ENCODE data around the gene CLDN14. TPM values are rescaled to one million over a fixed set of nuclear protein-coding genes. Genes with fewer than 3 reads are reported as not detected.

The CLDN14 gene
- total and polyA plus RNA-seq, 12 donors, result 0.22 TPM; not detected in 11

DNA sequence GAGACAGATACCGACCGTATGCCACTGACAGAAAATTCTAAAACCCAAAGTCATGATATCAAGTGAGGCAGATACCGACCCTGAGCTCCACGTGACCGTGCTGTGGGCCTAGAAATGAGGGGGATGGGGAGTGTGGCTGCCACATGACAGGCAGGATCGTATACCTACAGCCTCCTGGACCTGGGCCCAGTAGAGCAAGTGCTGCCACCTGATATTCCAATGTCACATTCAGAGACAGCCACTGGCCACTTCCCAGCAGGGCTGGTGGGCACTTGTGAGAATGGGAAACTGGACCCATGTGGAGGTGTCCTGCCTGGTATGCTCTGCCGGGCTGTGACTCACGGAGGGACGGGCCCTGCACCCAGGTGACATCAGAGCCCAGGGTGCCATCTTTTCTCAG is 44.6 kb upstream of the CLDN14 start:
- TF ChIP-seq POLR2A (IDR thresholded peaks at IDR 0.05) (no peak), CTCF (IDR thresholded peaks at IDR 0.05) (no peak)
- H3K4me3 ChIP-seq, result no peak overlapping the region
- 70 to 87% (median 77%) methylated on average over 5 to 9 of the region's 9 CpGs for WGBS, 4 donors
- H3K27me3 ChIP-seq, result peaks cover 3% of the 10 kb centered on the region
- no peak for DNase-seq
- H3K27ac ChIP-seq, result no peak overlapping the region
- no peaks in the 10 kb centered on the region for H3K9me3 ChIP-seq (replicated peaks in 1 of 3)
- intact Hi-C loops (cut with DNase I), result no loop called here
- H3K36me3 ChIP-seq (replicated peaks in 1 of 2), result no peaks in the 10 kb centered on the region
- H3K4me1 ChIP-seq (replicated peaks in 1 of 2), result no peaks in the 10 kb centered on the region

DNA sequence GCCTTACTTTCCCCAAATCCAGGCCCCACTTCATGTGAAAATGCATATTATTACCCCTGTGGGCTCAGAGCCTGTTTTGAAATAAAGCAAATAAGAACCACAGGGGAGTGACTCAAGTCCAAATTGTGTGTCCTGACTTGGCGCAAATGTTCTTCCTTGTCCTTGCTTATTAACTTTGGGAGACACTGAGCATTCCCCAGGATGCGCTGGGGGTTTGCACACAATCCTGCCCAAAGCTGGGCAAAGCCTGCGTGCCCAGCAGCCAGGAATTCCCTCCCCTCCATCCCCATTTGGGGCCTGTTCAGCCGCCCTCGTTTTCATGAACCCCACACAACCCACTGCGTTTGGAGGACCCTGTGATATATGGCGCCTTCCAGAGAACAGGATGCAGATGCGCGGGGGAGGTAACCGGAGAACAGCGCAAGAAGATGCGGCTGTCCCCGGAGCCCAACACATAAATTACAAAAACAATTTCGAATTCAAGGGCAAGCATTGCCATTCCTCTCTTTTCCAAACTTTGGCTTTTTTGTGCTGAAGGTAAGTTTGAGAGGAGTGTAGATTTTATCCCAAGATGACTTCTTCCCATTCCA is 42.4 kb upstream of the CLDN14 start:
- Histone ChIP-seq H3K4me3 (no peak overlapping the region), H3K27me3 (peaks cover 3% of the 10 kb centered on the region), H3K9me3 (replicated peaks in 1 of 3) (no peaks in the 10 kb centered on the region), H3K36me3 (replicated peaks in 1 of 2) (no peaks in the 10 kb centered on the region), H3K27ac (no peak overlapping the region), H3K4me1 (replicated peaks in 1 of 2) (no peaks in the 10 kb centered on the region)
- intact Hi-C loops (cut with DNase I), result no loop called here
- WGBS, 4 donors, result 51 to 63% (median 54%) methylated on average over 14 of the region's 14 CpGs
- TF ChIP-seq CTCF (IDR thresholded peaks at IDR 0.05), result no peak
- TF ChIP-seq POLR2A (IDR thresholded peaks at IDR 0.05), result no peak
- no peak for DNase-seq

DNA sequence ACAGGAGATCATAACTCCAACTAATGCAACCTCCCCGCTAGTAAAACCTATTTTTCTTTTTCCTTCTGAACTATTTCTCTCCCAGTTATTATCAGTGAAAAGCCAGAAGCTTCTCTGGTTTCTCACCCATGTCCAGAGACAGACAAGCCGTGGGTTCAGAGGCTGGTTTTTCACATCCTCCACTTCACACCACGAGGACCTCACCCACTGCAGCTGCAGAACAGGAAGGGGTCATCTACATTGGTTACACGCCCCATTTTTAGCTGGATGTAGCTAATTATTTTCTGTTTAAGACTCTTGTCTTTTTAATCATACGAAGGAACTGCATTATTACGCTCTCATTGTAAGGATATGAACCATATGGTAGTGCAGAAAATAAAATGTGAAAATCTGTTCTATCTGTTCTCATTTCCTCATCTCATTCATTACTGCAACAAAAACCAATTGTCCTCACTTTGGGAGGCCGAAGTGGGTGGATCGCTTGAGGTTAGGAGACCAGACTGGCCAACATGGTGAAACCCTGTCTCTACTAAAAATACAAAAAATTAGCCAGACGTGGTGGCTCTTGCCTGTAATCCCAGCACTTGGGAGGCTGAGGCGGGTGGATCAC is 39.1 kb upstream of the CLDN14 start:
- Histone ChIP-seq H3K36me3 (replicated peaks in 1 of 2) (no peaks in the 10 kb centered on the region), H3K4me1 (replicated peaks in 1 of 2) (no peaks in the 10 kb centered on the region), H3K4me3 (no peak overlapping the region), H3K9me3 (replicated peaks in 1 of 3) (no peaks in the 10 kb centered on the region), H3K27me3 (peaks cover 3% of the 10 kb centered on the region), H3K27ac (no peak overlapping the region)
- intact Hi-C loops (cut with DNase I), result no loop called here
- TF ChIP-seq POLR2A (IDR thresholded peaks at IDR 0.05) (no peak), CTCF (IDR thresholded peaks at IDR 0.05) (no peak)
- WGBS, 4 donors, result 68 to 75% (median 72%) methylated on average over 10 of the region's 10 CpGs
- DNase-seq, result no peak

DNA sequence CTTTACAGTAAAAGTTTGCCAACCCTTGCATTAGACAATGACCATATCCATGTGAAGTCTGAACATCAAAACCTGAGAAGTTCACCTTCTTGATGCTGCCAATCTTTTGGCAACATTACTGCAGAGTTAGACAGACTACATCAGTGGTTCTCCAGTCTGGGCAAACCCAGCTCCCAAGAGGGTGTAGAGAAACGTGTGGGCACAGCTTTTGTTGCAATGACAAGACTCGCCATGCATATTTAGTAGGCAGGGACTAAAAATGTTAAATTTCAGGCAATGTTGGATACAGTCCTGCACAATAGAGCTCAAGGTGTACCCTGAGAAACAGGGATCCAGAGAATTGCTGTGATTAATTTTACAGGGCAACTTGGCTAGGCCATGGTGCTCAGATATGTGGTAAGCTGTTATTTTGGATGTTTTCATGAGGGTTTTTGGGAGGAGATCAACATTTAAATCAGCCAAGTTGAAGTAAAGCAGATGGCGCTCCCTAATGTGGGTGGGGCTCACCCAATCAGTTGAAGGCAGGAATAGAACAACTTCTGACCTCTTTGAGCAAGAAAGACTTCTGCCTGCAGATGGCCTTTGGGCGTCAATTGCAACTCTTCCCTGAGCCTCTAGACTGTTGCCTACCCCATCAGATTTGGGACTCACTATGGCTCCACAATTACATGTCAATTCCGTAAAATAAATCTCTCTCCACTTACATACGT is 37.6 kb upstream of the CLDN14 start:
- Histone ChIP-seq H3K4me3 (no peak overlapping the region), H3K36me3 (replicated peaks in 1 of 2) (no peaks in the 10 kb centered on the region), H3K9me3 (replicated peaks in 1 of 3) (no peaks in the 10 kb centered on the region), H3K27me3 (no peaks in the 10 kb centered on the region), H3K27ac (no peak overlapping the region), H3K4me1 (replicated peaks in 1 of 2) (no peaks in the 10 kb centered on the region)
- no peak for DNase-seq
- intact Hi-C loops (cut with DNase I), result no loop called here
- WGBS, 4 donors, result 71 to 84% (median 80%) methylated on average over 6 of the region's 6 CpGs
- no peak for TF ChIP-seq POLR2A (IDR thresholded peaks at IDR 0.05)
- no peak for TF ChIP-seq CTCF (IDR thresholded peaks at IDR 0.05)
